Activated naive CD8-positive, alpha-beta T cell treated with anti-CD3 and anti-CD28 coated beads for 36 hours (primary cell): ENCODE measurements around the gene TOMM20. TPM values are rescaled to one million over a fixed set of nuclear protein-coding genes. Genes with fewer than 3 reads are reported as not detected.

Experiments used
- total RNA-seq, 2 experiments: library from RNA; stranded (reverse); gene quantifications; one replicate each; pipeline ENCODE4 v1.2.3, GENCODE V29; 2021

TOMM20 gene
- total RNA-seq, 2 experiments from 2014 or later, result 131 to 150 TPM

Other genes starting within 250 kb of the TOMM20 start
- gene RBM34, start 32.4 kb upstream of the TOMM20 start, total RNA-seq, result 100 to 1,000 TPM; 143 to 156 TPM
- gene ARID4B, start 199.3 kb upstream of the TOMM20 start, total RNA-seq, result 10 to 100 TPM; 30.1 to 30.6 TPM
- gene GGPS1, start 199.7 kb upstream of the TOMM20 start, total RNA-seq, result 10 to 100 TPM; 29.4 to 29.5 TPM
- 10 to 100 TPM; 23.3 to 25.4 TPM for gene TBCE, start 238.6 kb upstream of the TOMM20 start, total RNA-seq